Measurements from ENCODE around the gene TWSG1. TPM values are rescaled to one million over a fixed set of nuclear protein-coding genes. Genes with fewer than 3 reads are reported as not detected.

Gene TWSG1
- polyA plus RNA-seq (2013, experiment 1 of 2; ENCODE audit: insufficient read length) = 74.7 TPM
- polyA plus RNA-seq (2013, experiment 2 of 2; ENCODE audit: insufficient read length) = 83.6 TPM

DNA sequence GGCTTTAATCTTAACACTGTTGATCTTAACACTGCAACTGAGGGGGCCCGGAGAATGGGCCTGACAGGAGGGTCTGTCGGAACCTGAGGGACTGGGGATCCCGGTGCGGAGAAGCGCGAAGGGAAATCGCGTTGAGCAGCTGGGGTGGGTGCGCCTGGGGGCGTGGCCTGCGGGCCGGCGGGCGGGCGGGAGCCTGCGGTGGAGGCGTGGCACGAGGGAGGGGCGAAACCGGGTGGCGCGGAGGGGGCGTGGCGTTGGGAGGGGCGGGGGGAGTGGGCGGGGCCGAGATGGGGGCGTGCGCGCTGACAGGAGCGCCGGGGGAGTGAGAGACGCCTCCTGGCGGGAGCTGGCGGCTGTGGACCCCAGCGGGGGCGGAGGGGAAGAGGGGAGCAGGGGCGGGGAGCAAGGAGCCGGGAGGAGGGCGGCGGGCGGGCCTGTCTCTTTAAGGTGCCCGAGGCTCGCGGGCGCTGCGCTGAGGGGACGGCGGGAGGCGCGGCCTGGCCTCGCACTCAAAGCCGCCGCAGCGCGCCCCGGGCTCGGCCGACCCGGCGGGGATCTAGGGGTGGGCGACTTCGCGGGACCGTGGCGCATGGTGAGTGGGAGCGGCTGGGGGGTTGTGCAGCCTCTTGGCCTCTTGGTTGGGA is at the start of gene TWSG1:
TSS of gene TWSG1 (plus strand) at position 445 of the 644 bp plus-strand sequence. CDS start 2,457 bp downstream, outside the sequence.
- peak; percentile 97 for DNase-seq

DNA sequence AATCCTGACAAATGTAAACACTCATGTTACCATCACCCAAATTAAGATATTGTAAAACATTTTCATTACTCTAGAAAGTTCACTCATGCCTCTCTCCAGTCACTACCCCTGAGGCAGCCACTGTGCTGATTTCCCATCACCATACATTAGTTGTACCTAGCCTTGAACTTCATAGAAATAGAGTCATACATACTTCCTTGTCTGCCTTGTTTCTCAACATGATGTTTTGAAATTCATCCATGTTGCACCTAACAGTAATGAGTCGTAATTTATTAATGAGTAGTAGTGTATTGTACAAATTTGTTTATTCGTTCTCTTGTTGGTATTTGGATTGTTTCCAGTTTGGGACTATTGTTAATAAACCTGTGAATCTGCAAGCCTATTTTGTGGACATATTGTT is 49.0 kb upstream of the TWSG1 start:
- DNase-seq = no peak

DNA sequence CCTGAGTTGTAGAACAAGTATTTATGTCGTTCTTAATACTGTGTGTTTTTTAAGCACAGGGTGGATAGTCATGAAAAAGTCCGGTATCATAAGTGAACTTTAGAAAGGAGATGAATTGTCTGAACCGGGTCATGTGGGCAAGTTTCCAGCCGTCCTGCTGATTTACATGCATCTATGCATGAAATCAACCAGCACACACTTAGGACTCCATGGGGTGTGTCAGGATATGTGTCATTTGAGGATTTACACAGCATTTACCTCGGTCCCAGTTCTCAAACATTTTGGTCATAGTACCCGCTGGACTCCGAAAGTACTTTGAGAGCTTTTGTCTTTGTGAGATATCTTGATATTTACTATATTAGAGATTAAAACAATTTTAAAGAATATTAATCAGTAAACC is 47.5 kb upstream of the TWSG1 start:
- no peak for DNase-seq

DNA sequence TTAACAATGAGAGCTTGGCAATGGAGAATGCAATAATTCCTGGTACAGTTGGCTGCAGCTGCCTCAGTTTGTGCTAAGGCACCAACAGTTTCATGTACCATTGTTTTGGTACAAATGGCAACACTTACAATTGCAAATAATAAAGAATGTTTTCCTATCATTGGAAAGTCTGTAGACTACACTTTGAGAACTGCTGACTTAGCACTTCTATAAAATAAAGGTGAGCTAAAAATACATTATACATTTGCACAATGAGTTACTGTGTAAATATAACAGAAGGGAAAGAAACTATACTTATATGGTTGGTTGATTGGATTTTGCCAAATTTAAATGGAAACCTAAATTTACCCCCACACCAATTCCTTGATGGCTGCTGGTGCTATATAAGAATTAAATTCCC is 44.9 kb upstream of the TWSG1 start:
- no peak for DNase-seq

DNA sequence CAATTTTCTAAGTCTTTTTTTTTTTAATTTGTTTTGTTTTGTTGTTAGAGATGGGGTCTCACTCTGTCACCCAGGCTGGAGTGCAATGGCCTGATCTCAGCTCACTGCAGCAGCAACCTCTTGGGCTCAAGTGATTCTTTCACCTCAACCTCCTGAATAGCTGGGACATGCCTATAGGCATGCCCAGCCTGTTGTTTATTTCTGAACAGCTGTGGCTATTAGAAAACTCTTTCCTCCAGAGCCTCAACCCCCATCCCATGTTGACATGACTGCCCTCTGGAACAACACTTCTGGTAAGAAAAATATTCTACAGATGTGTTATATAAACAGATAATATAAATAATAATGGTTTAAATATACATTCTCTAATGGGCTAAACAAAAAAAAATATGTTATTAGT is 44.4 kb upstream of the TWSG1 start:
- DNase-seq = no peak

DNA sequence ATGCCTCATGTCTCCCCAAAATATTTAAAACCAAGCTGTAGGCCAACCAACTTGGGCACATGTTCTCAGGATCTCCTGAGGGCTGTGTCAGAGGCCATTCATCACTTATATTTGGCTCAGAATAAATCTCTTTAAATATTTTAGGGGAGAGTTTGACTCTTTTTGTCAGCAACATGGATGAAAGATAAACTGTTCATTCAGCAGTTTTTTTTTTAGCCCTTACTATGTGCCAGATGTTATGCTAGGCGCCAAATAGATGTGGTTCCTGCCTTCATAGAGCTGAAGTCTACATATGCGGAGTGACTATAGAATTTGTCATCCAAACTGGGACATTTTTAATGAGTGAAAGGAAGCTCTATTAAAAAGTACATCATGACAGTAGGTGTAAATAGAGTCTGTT is 42.5 kb upstream of the TWSG1 start:
- DNase-seq = no peak

DNA sequence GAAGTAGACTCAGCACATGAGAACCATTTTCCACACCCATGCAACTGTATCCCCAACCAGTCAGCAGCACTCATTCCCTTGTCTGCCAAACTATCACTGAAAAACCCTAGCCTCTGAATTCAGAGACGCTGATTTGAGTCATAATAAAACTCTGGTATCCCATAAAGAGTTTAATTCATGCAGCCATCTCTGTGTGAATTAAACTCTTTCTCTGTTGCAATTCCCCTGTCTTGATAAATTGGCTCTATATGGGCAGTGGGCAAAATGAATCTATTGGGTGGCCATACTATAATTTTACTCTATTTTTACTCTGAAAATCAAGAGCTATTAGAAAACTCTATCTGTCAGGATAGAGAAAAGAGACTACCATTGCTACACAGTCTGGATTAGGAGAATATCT is 40.6 kb upstream of the TWSG1 start:
- DNase-seq = no peak

DNA sequence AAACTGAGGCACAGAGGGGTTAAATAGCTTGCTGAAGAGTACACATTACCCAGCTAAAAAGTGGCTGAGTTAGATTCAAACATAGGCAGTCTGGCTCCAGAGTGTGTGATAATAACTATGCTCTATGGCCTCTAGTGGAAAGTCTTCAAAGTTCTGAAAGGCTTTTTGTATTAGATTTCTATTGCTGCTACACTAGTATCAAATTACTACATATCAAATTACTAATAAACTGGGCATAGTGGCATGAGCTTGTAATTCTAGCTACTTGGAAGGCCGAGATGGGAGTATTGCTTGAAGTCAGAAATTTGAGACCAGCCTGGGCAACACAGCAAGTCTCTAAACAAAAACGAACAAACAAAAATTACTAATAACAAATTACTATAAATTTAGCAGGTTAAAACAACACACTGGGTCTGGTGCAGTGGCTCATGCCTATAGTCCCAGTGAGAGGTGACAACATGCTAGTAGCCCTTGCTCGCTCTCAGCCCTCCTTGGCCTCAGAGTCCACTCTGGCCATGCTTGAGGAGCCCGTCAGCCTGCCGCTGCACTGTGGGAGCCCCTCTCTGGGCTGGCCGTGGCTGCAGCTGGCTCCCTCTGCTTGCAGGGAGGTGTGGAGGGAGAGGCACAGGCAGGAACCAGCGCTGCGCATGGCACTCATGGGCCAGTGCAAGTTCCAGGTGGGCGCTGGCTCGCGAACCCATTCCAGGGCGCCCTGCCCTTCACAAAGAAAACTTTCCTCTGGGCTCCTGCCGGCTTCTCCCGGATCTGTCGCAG is 38.2 kb upstream of the TWSG1 start:
- no peak for DNase-seq

DNA sequence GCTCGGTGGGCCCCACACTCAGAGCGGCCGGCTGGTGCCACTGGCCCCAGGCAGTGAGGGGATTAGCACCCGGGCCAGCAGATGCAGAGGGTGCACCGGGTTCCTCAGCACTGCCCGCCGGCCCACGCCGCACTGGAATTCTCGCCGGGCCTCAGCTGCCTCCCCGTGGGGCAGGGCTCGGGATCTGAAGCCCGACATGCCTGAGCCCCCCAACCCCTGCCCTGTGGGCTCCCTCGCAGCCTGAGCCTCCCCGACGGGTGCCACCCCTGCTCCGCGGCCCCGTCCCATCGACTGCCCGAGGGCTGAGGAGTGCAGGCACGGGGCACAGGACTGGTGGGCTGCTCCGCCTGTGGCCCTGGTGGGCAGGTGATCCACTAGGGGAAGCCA is 37.6 kb upstream of the TWSG1 start:
- no peak for DNase-seq

DNA sequence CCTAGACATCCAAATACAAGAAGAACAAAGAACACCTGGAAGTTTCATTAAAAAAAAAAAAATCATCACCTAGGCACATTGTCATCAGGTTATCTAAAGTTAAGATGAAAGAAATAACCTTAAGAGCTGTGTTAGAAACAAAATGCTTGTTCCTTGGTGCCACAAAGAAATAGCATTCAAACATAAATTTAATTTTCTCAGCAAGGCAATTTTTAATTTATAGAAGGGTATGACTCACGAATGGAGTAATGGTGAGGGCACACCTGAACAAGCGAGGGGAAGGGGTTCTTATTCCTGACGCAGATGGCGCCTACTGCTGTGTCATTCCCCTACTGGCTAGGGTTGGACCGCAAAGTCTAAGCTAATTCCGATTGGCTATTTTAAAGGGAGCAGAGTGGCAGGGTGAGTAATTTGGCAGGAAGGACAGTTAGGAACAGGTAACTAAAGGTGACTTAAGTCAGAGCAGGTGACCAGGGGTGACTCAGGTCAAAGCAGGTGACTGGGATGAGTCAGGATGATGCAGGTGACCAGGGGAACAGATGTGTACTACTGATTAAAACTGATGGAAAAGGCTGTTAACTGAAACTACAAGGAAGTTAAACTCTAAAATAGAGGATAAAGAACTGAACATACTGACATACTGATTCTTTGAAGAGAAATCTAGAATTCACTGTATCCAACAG is 30.0 kb upstream of the TWSG1 start:
- DNase-seq = no peak

DNA sequence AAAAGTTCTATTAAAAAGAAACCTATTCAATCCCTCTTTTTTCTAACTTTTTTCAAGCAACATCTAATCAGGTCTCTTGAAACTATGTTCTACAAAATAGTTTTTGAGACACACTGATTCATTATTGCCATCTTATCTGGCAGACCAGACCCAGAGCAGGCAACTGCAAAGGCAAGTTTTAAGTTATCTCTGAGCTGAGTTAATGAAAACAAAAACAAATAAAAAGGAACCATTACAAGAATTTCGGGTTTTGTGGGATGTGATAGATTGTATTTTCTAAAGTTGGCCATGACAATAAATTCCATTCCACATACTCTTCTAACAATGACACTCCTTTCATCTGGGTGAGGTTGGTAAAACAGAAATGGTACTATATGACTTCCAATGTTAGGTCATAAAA is 15.2 kb upstream of the TWSG1 start:
- no peak for DNase-seq

DNA sequence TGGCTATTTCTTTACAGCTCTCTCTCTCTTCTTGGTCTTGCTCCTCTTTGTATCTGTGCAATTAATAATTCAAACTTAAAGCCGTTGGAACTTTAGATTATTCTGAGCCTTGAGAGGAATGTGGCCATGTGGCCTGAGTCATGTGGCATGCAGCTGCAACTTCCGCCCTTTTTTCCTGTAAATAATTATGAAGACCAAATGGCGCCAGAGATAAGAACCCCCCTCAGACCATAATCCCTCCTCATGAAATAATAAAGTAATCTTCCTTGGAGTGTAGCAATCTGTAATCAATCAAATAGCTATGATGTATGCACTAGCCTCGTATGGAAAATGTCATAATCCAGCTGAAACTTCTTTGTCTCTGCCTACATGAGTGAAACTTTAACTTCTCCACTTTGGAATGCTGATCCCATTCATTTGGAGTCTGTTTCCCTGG is 13.5 kb upstream of the TWSG1 start:
- peak; percentile 72 for DNase-seq

DNA sequence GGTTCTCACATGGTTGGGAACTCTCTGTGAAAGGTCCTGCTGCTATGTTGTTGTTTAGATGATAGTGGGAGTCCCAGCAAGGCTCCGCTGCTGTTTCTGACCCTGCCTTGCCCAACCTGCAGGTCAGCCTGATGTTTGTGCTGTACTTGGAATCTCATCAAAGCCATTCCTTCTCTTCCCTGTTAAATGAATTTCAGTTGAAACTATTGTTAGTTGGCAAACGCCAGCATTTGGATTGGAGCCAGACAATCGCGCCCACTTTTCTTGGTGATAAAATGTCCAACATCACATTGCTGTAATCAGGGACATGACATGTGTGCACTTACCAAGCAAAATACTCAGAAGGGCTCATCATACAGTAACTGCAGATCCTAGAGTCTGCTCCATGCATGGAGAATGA is 12.8 kb upstream of the TWSG1 start:
- DNase-seq = no peak

DNA sequence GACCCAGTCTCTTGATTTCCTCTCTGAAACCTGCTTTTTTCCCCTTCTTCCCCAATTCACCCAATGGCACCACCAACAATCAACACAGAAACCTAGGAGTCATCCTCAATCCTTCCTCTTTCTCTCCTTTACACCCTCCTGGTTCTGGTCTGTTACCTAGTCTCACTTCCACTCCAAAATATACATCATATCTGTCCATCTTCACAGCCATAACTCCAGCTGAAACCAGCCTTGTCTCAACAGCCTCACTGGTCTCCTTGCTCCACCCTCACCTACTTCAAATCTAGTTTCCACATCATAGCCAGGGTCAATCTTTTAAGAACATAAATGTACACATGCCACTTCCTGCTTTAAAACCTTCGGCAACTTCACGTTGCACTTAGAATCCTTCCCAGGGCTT is 11.8 kb upstream of the TWSG1 start:
- DNase-seq = no peak

DNA sequence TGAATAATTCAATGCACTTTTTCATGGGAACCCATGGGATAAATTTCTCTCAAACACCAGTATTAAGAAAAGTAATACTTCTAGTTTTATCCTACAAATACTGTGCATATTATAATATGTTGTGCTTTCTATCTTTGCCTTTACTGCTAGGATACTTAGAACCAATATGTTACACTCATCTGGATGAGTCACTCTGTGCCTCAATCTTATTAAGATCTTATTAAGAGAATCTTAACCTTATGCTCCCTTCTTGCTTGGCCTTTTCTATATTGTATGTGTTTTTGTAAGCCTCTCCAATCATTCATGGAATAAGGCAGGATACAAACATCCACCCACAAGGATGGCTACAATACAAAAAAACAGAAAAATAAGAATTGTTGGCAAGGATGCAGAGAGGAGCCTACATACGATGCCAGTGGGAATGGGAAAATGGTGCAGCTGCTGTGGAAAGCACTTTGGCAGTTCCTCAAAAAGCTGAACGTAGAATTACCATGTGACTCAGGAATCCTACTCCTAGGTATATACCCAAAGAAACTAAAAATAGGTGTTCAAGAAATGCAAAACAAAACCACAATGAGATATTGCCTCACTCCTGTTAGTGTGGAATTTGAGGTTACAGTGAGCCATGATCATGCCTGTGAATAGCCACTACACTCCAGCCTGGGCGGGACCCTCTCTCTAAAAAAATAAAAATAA is 10.7 kb upstream of the TWSG1 start:
- DNase-seq = no peak

DNA sequence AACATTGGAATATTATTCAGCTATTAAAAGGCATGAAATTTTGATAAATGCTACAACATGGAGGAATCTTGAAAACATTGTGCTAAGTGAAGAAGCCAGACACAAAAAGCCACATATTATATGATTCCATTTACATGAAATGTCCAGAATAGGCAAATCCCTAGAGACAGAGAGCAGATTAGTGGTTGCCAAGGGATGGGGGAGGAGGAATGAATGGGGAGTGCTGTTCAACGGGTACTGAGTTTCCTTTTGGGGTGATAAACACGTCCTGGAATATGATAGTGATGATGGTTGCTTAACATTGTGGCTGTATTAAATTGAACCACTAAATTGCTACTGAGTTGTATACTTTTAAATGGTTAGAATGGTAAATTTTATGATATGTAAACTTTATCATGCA is 8.9 kb upstream of the TWSG1 start:
- DNase-seq = no peak

DNA sequence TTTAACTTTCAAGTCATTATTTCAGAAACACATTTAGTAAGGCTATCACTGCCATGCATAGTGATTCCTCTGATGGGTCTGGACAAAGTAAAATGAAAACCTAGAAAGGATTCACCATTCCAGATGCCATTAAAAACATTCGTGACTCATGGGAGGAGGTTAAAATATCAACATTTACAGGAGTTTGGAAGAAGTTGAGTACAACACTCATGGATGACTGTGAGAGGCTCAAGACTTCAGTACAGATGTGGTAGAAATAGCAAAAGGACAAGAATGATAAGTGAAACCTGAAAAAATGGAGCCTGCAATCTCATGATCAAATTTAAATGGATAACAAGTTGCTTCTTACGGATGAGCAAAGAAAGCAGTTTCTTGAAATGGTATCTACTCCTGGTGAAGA is 5.8 kb upstream of the TWSG1 start:
- DNase-seq = no peak

DNA sequence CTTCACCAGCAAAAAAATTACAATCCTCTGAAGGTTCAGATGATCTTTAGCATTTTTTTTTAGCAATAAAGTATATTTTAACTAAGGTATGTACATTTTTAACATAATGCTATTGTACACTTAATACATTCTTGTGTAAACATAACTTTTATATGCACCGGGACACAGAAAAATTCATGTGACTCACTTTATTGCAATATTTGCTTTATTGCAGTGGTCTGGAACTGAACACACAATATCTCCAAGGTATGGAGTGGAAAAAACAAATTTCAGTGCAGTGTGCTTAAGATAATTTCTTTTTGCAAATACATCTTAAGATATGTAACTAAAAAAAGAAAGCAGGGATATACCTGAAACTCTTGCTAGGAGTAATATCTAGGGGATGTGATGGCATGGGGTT is 5.1 kb upstream of the TWSG1 start:
- no peak for DNase-seq

DNA sequence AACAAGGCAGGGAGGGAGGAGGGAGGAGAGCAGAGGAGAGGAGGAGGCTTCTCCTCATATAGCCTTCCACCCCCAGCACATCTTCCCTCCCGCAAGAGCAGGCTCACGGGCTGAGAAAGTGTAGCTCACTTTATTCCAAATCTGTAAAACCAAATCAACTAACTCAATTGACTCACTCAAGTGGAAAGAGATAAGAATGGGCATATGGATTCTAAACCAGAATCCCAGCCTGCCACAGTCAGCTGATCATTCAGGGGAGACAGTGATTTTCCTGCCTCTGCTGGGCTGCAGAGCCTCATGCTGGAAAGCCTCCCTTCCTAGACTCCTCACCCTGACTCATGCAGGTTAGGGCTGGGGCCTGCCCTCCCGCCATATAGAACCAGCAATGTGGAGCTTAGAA is 4.2 kb upstream of the TWSG1 start:
- no peak for DNase-seq

DNA sequence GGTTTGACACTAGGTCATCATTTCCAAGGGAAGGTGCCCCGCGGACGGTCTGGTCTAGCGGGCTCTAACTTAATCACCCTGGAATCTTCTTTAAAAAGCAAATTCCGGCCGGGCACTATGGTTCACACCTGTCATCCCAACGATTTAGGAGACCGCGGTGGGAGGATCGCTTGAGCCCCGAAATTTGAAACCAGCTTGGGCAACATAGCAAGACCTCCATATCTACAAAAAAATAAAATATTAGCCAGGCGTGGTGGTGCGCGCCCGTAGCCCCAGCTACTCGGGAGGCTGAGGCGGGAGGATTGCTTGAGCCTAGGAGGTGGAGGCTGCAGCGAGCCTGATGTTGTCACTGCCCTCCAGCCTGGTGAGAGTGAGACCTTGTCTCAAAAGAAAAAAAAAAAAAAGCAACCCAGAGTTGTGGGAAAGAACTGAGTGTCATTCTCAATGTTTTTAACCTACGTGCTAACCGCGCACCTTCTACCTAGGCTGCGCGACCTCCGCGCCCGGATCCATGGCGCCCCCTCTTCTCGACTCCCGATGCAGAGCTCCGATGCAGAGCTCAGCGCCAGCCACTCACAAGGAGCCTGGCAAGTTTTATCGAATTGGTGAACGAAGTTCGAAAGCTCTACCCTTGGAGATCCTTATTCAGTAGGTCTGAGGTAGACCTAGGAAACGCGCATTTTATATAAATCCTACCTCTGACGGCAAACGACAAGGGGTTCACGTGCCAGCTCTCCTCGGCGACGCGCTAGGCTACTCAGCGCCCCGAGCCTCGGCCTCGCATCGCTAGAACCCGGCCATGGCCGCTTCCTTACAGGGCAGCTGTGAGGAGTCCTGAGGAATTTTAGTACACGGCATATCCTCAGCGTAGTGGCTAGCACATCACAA is 888 bp upstream of the TWSG1 start:
- no peak for DNase-seq

DNA sequence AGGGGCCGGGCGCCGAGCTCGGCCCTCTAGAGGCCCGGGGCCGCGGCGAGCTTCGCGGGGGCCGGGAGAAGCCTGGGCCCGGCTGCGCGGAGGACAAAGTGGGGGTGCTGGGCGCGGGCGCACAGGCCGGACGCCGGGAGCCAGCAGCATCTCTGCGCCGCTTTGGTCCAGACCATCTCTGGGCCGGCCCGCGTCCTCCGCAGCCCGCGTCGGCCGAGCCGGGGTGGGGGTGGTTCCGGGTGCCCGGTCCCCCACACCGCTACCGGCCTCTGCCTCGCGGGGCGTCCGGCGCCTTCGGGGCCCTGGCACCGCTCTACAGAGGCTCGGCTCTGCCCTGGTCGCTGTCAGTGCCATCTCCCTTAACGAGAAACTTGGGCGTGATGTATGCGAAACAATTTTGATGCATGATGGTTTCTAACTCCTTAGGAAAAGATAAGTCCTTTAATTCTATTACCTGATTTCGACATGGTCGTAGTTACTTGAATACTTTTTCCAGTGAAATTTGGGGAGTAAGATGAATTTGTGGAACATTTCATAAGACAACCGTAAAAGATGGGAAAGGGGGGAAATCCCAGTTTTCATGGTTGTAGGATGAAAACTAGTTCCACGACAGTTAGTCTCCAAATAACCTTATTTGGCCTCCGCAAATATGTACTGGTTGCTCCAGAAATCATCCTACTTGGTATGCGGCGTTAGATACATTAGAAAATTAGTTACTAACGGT is 562 bp downstream of the TWSG1 start:
- DNase-seq = peak; percentile 56

All from fibroblast of skin of scalp (primary cell).